OCI-LY3 (cell line): ENCODE results near the gene PMEL.

Experiments used
- CTCF ChIP-seq: fragments of 200-600, 300-600 bp; sonication (generic); IDR thresholded peaks from 2 replicates; pipeline ENCODE4 v1.5.1; 2014; ENCODE audit warnings: antibody characterized with exemption, low read length, low read depth
- EZH2phosphoT487 ChIP-seq: fragments of 200-600 bp; shearing (Covaris generic); IDR thresholded peaks from 2 replicates; pipeline ENCODE4 v1.6.1; 2018; ENCODE audit warnings: antibody characterized with exemption, mixed run types, low read depth

- no peak for TF ChIP-seq CTCF
- no peak for TF ChIP-seq EZH2phosphoT487
Observed at GRCh38 chr12:55933799-55934742, 31.8 kb downstream of the PMEL start.
